Keratinocyte (primary cell): ENCODE data around the gene PNKD. TPM values are rescaled to one million over a fixed set of nuclear protein-coding genes. Genes with fewer than 3 reads are reported as not detected.

Experiments
- DNase-seq: peaks from one replicate; pipeline ENCODE4 v3.0.0-alpha.2; 2011; ENCODE audit warnings: low read depth, missing footprints, low spot score
- FAIRE-seq: peaks from 2 replicates; lab custom pipeline; 2011; peaks lifted over from hg19 to GRCh38; lab: Jason Lieb, UNC
- H2AFZ ChIP-seq: 2 replicates; pipeline ENCODE4 v1.6.0; 2012; ENCODE audit warnings: low read length, control low read depth, inconsistent platforms; ENCODE audit not compliant: control insufficient read depth
- H3K27ac ChIP-seq: 2 replicates; pipeline ENCODE4 v1.5.1; 2011; ENCODE audit warnings: low read length; ENCODE audit not compliant: control insufficient read depth, insufficient read depth
- H3K27me3 ChIP-seq: 3 replicates; pipeline ENCODE4 v1.6.0; 2011; ENCODE audit warnings: low read length; ENCODE audit not compliant: control insufficient read depth, insufficient read depth; ENCODE audit errors: extremely low read depth
- H3K36me3 ChIP-seq, 2 experiments: 2 replicates in 1 of 2; 3 replicates in 1 of 2; pipeline ENCODE4 v1.5.1; 2011; ENCODE audit warnings: low read length in 2 of 2, mild to moderate bottlenecking in 1 of 2; ENCODE audit not compliant: control insufficient read depth in 2 of 2, insufficient read depth in 2 of 2; ENCODE audit errors: extremely low read depth in 1 of 2
- H3K4me1 ChIP-seq: 3 replicates; pipeline ENCODE4 v1.5.1; 2011; ENCODE audit warnings: low read length; ENCODE audit not compliant: control insufficient read depth, insufficient read depth; ENCODE audit errors: extremely low read depth
- H3K4me2 ChIP-seq: 3 replicates; pipeline ENCODE4 v1.6.0; 2011; ENCODE audit warnings: low read depth, low read length; ENCODE audit not compliant: control insufficient read depth, insufficient read depth; ENCODE audit errors: extremely low read depth
- H3K4me3 ChIP-seq, 3 experiments: fragments of 200-600 bp in 1 of 3; sonication (generic) in 1 of 3; 2 replicates in 2 of 3; 3 replicates in 1 of 3; pipeline ENCODE4 v1.5.1; 2011 to 2016; ENCODE audit warnings: low read length in 3 of 3, mild to moderate bottlenecking in 3 of 3, control low read depth in 2 of 3, inconsistent platforms in 1 of 3, low read depth in 1 of 3, mixed read lengths in 1 of 3, mixed run types in 1 of 3, moderate library complexity in 1 of 3; ENCODE audit not compliant: control insufficient read depth in 2 of 3, insufficient read depth in 2 of 3; ENCODE audit errors: extremely low read depth in 1 of 3
- H3K79me2 ChIP-seq: 2 replicates; pipeline ENCODE4 v1.6.0; 2012; ENCODE audit warnings: low read length; ENCODE audit not compliant: control insufficient read depth, insufficient read depth
- H3K9ac ChIP-seq: 3 replicates; pipeline ENCODE4 v1.6.0; 2011; ENCODE audit warnings: low read length; ENCODE audit not compliant: control insufficient read depth, insufficient read depth; ENCODE audit errors: extremely low read depth
- H3K9me1 ChIP-seq: 3 replicates; pipeline ENCODE4 v1.6.0; 2011; ENCODE audit warnings: low read length; ENCODE audit not compliant: control insufficient read depth, insufficient read depth; ENCODE audit errors: extremely low read depth
- H3K9me3 ChIP-seq: 2 replicates; pipeline ENCODE4 v1.5.1; 2012; ENCODE audit warnings: low read depth, low read length; ENCODE audit not compliant: control insufficient read depth
- H4K20me1 ChIP-seq: 3 replicates; pipeline ENCODE4 v1.6.0; 2011; ENCODE audit warnings: low read length; ENCODE audit not compliant: control insufficient read depth, insufficient read depth; ENCODE audit errors: extremely low read depth
- EZH2 ChIP-seq: IDR thresholded peaks from one replicate; pipeline ENCODE4 v1.6.1; 2012; ENCODE audit warnings: inconsistent platforms, mild to moderate bottlenecking, low read length, moderate library complexity
- dilution Hi-C: fragments of 300-500 bp; cut with MboI; formaldehyde crosslinking; loops from one replicate; pipeline ENCODE4 v1.7.0; 2020; ENCODE audit warnings: low sequenced_read_pairs; ENCODE audit not compliant: extremely low pct_ligation_motif_present
- polyA plus RNA-seq, 5 experiments: library from polyadenylated mRNA; depleted of rRNA in 3 of 5; stranded (reverse) in 3 of 5; stranded (forward) in 1 of 5; unstranded in 1 of 5; fragments of >200 nt; gene quantifications; 1 replicate in 1 of 5; 2 replicates in 3 of 5; 3 replicates in 1 of 5; pipeline versions ENCODE4 v1.2.1 to v1.2.3, GENCODE V29; 2011 to 2012; ENCODE audit warnings: missing spikeins in 2 of 5, low read depth in 1 of 5, low replicate concordance in 1 of 5
- TF ChIP-seq, protein P1 (sequence below), 3 experiments: IDR thresholded peaks in 1 of 3; conservative IDR thresholded peaks in 1 of 3; optimal IDR thresholded peaks in 1 of 3; 2 replicates in 2 of 3; 3 replicates in 1 of 3; pipeline versions ENCODE3 to v1.5.1; 2011; ENCODE audit warnings: low read length in 3 of 3, mild to moderate bottlenecking in 3 of 3, moderate library complexity in 2 of 3, control low read depth in 1 of 3, inconsistent platforms in 1 of 3; ENCODE audit not compliant: insufficient read depth in 2 of 3; ENCODE audit errors: extremely low read depth in 1 of 3

The PNKD gene
- polyA plus RNA-seq, 1 donor (not counting 4 experiments of a cell fraction or from before 2014, with no cell fraction given), result 22.8 TPM

DNA sequence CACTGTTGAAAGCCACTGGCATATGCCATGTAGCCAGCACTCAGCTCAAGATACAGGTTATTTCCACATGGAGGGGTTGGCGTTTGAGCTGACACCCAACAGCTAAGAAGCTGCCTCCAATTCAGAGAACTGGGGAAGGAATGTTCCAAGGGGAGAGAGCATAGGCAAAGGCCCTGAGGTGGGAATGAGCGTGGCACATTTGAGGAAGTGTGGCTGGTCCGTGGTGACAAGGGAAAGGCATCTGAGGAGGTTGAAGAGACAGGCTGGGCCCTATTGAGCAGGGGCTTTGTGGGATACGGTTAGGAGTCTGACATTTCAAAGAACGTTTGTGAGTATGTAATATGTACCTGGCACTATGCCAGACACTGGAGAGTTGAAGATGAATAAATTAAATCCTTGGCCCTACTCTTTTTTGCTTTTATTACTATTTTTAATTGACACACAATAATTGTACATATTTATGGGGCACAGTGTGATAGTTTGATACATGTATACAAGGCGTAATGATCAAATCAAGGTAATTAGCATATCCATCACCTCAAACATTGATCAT lies 49.6 kb downstream of the PNKD start:
- TF ChIP-seq, protein P1, sequence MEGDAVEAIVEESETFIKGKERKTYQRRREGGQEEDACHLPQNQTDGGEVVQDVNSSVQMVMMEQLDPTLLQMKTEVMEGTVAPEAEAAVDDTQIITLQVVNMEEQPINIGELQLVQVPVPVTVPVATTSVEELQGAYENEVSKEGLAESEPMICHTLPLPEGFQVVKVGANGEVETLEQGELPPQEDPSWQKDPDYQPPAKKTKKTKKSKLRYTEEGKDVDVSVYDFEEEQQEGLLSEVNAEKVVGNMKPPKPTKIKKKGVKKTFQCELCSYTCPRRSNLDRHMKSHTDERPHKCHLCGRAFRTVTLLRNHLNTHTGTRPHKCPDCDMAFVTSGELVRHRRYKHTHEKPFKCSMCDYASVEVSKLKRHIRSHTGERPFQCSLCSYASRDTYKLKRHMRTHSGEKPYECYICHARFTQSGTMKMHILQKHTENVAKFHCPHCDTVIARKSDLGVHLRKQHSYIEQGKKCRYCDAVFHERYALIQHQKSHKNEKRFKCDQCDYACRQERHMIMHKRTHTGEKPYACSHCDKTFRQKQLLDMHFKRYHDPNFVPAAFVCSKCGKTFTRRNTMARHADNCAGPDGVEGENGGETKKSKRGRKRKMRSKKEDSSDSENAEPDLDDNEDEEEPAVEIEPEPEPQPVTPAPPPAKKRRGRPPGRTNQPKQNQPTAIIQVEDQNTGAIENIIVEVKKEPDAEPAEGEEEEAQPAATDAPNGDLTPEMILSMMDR (optimal IDR thresholded peaks at IDR 0.05 in 1 of 3, IDR thresholded peaks at IDR 0.05 in 1 of 3, conservative IDR thresholded peaks at IDR 0.05 in 1 of 3; ENCODE audit: extremely low read depth in 1 of 3, insufficient read depth in 2 of 3, low read length in 3 of 3), result no peak
- no peak for TF ChIP-seq EZH2
- Histone ChIP-seq H3K9me3 (no peaks in the 10 kb centered on the region), H3K36me3 (no peaks in the 10 kb centered on the region), H3K4me3 (no peak overlapping the region), H2AFZ (no peak overlapping the region), H3K9me1 (peaks cover 6% of the 10 kb centered on the region), H3K4me2 (no peak overlapping the region), H3K9ac (no peak overlapping the region), H3K27ac (no peak overlapping the region), H3K4me1 (peaks cover 30% of the 10 kb centered on the region), H3K79me2 (no peaks in the 10 kb centered on the region), H4K20me1 (no peaks in the 10 kb centered on the region), H3K27me3 (no peaks in the 10 kb centered on the region)
- DNase-seq (no peak), FAIRE-seq (no peak)
- dilution Hi-C loops, result no loop called here

DNA sequence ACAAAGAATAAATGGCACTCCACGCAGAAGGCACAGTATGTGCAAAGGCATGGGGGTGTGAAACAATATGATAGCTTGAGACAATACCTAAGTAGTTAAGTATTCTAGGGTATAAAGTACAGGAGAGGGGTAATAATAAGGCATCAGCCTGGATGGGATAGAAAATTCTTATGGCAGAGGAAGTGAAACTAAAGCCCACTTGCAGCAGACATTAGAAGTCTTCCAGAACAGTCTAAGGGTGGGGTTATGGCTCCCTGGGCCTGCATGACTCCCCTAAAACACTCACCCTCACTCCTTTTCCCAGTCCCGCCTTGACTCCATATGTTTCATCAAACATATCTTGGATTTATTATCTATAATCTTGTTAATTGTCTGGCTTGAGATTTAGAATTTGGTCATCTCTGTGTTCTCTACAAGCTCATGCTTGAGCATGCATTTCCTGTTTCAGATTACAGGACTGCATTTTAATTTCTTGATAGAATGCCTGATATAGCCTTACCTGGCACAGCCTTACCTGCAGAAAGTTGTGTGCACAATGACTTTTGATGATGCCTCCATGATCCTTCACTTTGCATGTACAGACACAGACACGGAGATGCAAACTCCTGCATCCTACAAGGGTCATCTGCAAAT lies 50.5 kb downstream of the PNKD start:
- DNase-seq, result no peak
- Histone ChIP-seq H3K9me1 (peaks cover 3% of the 10 kb centered on the region), H2AFZ (no peak overlapping the region), H3K36me3 (no peaks in the 10 kb centered on the region), H3K9me3 (no peaks in the 10 kb centered on the region), H4K20me1 (no peaks in the 10 kb centered on the region), H3K4me2 (no peak overlapping the region), H3K27ac (no peak overlapping the region), H3K27me3 (no peaks in the 10 kb centered on the region), H3K79me2 (no peaks in the 10 kb centered on the region), H3K9ac (no peak overlapping the region), H3K4me3 (no peak overlapping the region), H3K4me1 (peaks cover 30% of the 10 kb centered on the region)
- no peak for FAIRE-seq
- no peak for TF ChIP-seq EZH2
- TF ChIP-seq, protein P1 (optimal IDR thresholded peaks at IDR 0.05 in 1 of 3, IDR thresholded peaks at IDR 0.05 in 1 of 3, conservative IDR thresholded peaks at IDR 0.05 in 1 of 3; ENCODE audit: extremely low read depth in 1 of 3, insufficient read depth in 2 of 3, low read length in 3 of 3), result no peak
- dilution Hi-C loops, result no loop called here
